ENCODE measurements around the gene ART5. TPM values are rescaled to one million over a fixed set of nuclear protein-coding genes. Genes with fewer than 3 reads are reported as not detected.
"Not testable (repeated sequence)": the region's sequence is repeated elsewhere in the genome, so short reads cannot be mapped to it uniquely, and the experiment has no call there.

ART5 gene
- total RNA-seq, 2 donors from 2014 or later, result not detected

GRCh38 chr11:3591326-3591725, 50.5 kb downstream of the ART5 start:
- ATAC-seq; DNase-seq; intact Hi-C loops (cut with DNase I, micrococcal nuclease): not testable (repeated sequence)

- intact Hi-C loops (cut with DNase I, micrococcal nuclease); ATAC-seq: not testable (repeated sequence)
Observed at GRCh38 chr11:3590193-3590592, 51.6 kb downstream of the ART5 start.

GRCh38 chr11:3588776-3589175, 53.0 kb downstream of the ART5 start:
- DNase-seq; ATAC-seq; intact Hi-C loops (cut with DNase I, micrococcal nuclease): not testable (repeated sequence)

More at GRCh38 chr11:3590193-3590592, 51.6 kb downstream of the ART5 start:
- DNase-seq, result not testable (repeated sequence)

Other genes starting within 250 kb of the ART5 start
- gene ART1, start 3.1 kb upstream of the ART5 start, total RNA-seq, result not detected
- under 1 TPM; 0.70 to 0.81 TPM for gene CHRNA10, start 29.4 kb upstream of the ART5 start, total RNA-seq
- gene NUP98, start 155.6 kb upstream of the ART5 start, total RNA-seq, result 10 to 100 TPM; 47.9 to 55.9 TPM
- 10 to 100 TPM; 21.3 to 26.8 TPM for gene PGAP2, start 166.6 kb upstream of the ART5 start, total RNA-seq
- 10 to 100 TPM; 65.7 to 71.8 TPM for gene RHOG, start 199.0 kb upstream of the ART5 start, total RNA-seq
- 10 to 100 TPM; 64.7 to 65.4 TPM for gene STIM1, start 213.7 kb upstream of the ART5 start, total RNA-seq